Renal pelvis (tissue), 4 donors: ENCODE results near the gene SUFU. TPM values are rescaled to one million over a fixed set of nuclear protein-coding genes. Genes with fewer than 3 reads are reported as not detected.
"Not testable (repeated sequence)": the region's sequence is repeated elsewhere in the genome, so short reads cannot be mapped to it uniquely, and the experiment has no call there.

Source experiments
- DNase-seq: peaks from one replicate; pipeline ENCODE4 v3.0.0-alpha.2; 2013
- polyA plus RNA-seq, 3 donors: library from polyadenylated mRNA; unstranded; fragments of 120-200 nt; gene quantifications; one replicate each; pipeline ENCODE4 v1.2.1, GENCODE V29; 2013; ENCODE audit not compliant: insufficient read length in 3 of 3

SUFU gene
- polyA plus RNA-seq, 3 donors, result 30.9 to 33.1 (median 31.2) TPM

DNA sequence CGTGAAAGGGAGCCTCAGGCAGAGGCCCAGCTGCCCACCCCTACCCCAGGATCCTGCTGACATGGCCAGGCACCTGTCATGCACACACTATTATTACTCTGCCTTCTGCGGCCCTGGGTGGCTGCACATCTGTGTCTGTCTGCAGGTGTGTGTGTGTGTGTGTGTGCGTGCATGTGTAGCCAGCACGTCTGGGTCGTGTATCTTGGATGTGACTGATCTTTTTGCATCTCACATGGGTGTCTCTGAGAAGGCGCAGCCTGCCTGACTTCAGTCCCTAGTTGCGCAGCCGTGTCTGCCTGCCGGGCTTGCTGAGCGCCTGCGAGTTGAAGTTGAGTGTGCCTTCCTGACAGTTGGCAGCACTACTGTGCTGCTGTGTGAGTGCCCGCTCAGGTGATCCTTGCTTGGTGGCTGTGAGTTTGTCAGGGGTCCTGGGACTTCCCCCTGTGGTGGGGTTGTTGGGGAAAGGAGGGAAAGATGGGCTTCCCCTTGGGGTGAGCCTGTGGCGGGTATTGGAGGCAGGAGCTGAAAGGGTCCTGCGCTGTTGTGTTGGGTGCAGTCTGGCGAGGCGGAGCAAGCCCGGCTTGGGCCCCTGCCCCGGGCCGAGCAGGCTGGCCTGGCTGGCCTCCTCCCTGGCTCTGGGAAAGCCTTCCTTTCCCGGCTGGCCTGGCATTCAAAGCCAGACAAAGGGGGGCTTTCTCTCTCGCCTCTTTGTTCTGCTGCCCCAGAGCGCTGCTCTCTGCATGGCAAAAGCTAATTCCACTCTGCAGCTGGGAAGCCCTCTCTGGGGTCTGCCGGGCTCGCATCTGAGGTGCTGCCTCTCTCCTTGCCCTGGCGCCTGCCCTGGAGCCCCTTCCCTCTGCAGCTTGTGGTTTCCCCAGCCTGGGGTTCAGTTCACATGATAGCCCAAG is 145.4 kb downstream of the SUFU start:
- DNase-seq, result no peak

- DNase-seq, result no peak
Measured at GRCh38 chr10:102649797-102650654, 146.3 kb downstream of the SUFU start.

DNA sequence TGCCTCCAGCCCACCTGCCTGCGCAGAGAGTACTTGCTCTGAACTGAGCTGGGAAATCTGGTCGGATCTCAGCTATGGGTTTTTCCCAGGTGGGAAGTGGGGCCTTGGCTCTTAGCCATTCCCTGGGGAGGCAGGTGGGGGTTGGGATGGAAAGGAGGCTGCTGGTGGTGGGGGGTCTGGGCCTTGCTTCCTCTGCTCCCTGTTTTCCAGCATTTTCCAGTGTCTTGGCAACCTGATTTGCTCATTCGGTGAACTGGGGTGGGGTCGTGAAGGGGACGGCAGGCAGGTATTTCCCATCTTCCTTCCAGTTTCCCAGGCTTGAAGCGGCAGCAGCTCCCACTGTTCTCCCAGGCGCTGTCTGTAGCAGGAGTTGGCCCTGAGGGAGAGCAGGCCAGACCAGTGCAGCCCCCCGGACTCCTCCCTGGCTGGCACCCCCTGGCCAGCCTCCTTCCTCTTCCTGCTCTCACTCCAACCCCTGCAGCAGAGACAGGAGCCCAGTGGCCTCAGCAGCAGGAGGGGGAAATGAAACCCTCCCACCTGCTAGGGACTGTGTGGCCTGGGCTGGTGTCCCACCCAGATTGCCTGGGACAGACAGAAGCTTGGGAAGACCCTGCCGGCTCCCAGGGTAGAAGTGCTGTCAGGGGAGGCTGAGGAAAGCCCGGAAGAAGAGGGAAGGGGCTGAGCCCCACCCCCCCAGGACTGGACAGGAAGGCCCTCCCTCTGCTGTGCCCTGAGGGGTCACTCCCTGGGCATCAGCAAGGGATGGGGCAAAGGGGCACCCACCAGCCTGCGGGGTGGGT is 147.1 kb downstream of the SUFU start:
- no peak for DNase-seq

DNA sequence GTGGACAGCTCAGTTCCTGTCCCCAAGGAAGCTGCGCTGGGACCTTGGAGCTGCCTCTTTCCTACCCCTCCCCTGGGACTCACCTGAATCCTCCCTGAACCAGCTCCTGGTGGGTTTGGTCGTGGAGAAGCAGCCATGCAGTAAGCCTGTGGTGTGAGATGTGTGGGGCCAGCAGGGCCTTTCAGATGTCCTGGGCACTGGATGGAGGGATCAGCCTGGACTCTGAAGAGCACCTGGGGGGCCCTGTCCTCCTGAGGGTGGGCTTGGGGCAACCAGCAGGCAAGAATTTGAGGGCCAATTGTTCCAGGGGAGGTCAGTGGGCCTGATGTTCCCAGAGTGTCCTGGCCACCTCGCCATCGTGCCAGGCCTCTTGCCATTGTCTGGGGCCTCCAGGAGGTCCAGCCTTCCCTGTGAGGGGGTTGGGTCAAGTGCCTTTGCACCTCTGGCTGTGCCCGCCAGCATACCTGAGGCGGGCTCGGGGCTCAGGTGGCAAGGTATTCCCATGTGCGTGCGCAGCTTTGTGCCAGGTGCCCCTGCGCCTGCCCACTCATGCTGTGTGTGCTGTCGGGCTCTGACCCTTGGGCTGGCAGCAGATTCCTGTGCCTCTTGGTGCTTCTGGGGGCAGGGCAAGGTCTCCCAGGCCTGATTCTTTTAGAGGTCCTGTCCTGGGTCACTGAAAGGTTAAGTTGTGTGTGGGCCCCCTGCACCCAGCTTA is 147.8 kb downstream of the SUFU start:
- no peak for DNase-seq

GRCh38 chr10:102652170-102652916 is 148.6 kb downstream of the SUFU start:
- DNase-seq, result no peak

GRCh38 chr10:102653060-102653459 is 149.3 kb downstream of the SUFU start:
- no peak for DNase-seq

- no peak for DNase-seq
Measured at GRCh38 chr10:102654566-102654965, 150.8 kb downstream of the SUFU start.

DNA sequence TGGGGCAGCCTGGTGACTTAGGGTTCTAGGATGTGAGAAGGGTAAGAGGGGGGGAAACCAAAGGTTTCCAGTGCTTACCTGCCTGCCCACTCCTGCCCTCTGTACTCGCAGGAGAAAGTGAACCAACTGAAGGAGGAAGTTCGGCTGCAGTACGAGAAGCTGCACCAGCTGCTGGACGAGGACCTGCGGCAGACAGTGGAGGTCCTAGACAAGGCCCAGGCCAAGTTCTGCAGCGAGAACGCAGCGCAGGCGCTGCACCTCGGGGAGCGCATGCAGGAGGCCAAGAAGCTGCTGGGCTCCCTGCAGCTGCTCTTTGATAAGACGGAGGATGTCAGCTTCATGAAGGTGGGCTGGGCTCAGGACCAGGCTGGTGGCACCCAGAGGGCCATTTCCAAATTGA is 151.2 kb downstream of the SUFU start:
- DNase-seq, result no peak

- DNase-seq, result no peak
Measured at GRCh38 chr10:102656026-102656425, 152.3 kb downstream of the SUFU start.

DNA sequence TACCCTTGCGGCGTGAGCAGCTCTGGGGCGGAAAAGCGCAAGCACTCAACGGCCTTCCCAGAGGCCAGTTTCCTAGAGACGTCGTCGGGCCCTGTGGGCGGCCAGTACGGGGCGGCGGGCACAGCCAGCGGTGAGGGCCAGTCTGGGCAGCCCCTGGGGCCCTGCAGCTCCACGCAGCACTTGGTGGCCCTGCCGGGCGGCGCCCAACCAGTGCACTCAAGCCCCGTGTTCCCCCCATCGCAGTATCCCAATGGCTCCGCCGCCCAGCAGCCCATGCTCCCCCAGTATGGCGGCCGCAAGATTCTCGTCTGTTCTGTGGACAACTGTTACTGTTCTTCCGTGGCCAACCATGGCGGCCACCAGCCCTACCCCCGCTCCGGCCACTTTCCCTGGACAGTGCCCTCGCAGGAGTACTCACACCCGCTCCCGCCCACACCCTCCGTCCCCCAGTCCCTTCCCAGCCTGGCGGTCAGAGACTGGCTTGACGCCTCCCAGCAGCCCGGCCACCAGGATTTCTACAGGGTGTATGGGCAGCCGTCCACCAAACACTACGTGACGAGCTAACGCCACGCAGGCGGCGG is 153.1 kb downstream of the SUFU start:
- DNase-seq, result no peak

- DNase-seq, result no peak
Measured at GRCh38 chr10:102657451-102657850, 153.7 kb downstream of the SUFU start.

DNA sequence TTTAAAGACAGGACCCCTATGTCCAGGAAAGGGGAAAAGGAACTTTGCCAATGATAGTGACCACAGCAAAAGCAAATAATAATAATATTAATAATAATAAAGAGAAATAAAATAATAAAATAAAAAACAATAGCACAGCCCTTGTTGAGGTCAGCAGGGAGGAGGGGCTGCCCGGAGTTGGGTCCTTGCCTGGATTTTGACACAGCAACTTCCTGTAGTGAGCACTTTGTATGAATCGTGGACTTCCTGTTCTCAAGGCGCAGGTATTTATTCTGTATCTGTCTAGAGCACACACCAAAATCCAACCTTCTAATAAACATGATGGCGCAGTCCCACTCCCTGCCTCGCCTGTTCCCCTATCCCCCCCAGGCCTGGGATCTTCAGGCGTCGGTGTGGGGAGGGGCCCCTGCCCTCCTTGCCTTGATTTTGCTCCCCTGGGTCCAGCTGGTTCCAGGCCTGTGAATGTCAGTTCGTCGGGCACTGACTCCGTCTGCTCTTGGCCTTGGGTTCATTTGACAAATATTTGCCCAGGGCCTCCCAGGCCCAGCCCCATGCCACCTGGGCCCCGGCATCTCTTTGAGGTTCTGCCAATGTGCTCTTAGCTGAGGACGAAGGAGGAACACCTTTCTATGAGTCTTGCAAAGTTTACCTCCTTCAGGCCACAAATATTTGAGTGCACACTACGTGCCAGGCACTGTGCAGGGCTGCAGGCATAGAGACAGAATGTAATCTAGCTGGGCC is 154.4 kb downstream of the SUFU start:
- no peak for DNase-seq

DNA sequence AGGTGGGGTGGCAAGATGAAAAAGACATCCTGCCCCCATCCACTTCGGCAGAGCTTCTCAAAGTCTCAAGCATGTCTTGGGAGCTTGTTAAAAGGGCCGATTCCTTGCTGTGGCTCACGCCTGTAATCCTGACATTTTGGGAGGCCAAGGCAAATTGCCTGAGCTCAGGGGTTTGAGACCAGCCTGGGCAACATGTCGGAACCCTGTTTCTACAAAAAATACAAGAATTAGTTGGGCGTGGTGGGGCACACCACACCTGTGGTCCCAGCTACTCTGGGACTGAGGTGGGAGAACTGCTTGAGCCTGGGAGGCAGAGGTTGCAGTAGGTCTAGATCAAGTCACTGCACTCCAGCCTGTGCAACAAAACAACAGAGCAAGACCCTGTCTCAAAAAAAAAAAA is 155.0 kb downstream of the SUFU start:
- no peak for DNase-seq

- DNase-seq, result no peak
Measured at GRCh38 chr10:102660888-102661657, 157.3 kb downstream of the SUFU start.

GRCh38 chr10:102661658-102662028 is 157.9 kb downstream of the SUFU start:
- DNase-seq, result no peak

DNA sequence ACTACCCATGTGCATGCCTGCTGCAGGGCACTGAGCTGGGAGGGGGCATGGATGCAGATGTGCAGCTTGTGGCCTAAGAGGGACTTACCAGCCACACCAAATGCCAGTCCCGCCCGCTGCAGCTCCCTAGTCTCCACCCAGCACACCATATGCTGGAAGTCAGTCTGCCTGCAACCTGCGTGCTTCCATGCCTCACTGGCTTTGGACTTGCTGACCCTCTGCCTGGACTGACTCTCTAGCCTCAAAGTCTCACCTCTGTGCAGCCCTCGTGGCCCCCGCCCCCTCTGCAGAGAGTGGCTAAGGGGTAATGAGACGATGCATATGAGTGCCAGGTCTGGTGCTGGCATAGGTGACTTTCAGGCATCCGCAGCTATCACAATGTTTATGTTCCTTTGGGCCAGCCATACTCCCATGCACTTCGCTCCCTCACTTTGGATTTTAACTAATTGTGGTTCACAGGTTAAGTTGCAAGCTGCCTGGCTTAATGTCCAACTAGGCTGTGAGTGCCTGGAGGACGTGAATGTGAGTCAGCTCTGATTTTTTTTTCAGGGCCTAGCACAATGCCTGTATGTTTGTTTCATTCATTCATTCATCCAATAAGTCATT is 162.2 kb downstream of the SUFU start:
- DNase-seq, result no peak

GRCh38 chr10:102667411-102667810 is 163.6 kb downstream of the SUFU start:
- DNase-seq, result not testable (repeated sequence)
